Testis (tissue), 3 donors: ENCODE results near the gene CTPS1. TPM values are rescaled to one million over a fixed set of nuclear protein-coding genes. Genes with fewer than 3 reads are reported as not detected.

Experiments used
- DNase-seq: peaks from one replicate; pipeline ENCODE4 v3.0.0-alpha.2; 2019
- H3K27ac ChIP-seq, 2 donors: fragments of 200-600 bp; sonication (generic); one replicate each; pipeline ENCODE4 v1.5.1; 2019
- H3K27me3 ChIP-seq: fragments of 200-600 bp; sonication (generic); one replicate; pipeline ENCODE4 v1.5.1; 2019
- H3K36me3 ChIP-seq: fragments of 200-600 bp; sonication (generic); one replicate; pipeline ENCODE4 v1.5.1; 2017; ENCODE audit warnings: low read depth; ENCODE audit errors: missing control alignments
- H3K4me1 ChIP-seq: fragments of 200-600 bp; sonication (generic); one replicate; pipeline ENCODE4 v1.5.1; 2019
- H3K4me3 ChIP-seq, 2 donors: fragments of 200-600 bp; sonication (generic); one replicate each; pipeline ENCODE4 v1.5.1; 2017 to 2019
- H3K9me3 ChIP-seq: fragments of 200-600 bp; sonication (generic); one replicate; pipeline ENCODE4 v1.5.1; 2017
- POLR2A ChIP-seq: fragments of 450-650 bp; IDR thresholded peaks from one replicate; pipeline ENCODE4 v1.6.1; 2017; ENCODE audit warnings: antibody characterized with exemption, mild to moderate bottlenecking, moderate library complexity
- WGBS, 2 donors: methylation state at CpG; one replicate each; pipeline ENCODE4 v1.1.5; 2018; 5-methylcytosine and 5-hydroxymethylcytosine counted together
- intact Hi-C: fragments of 100-400 bp; cut with DNase I; formaldehyde crosslinking; loops from one replicate; pipeline ENCODE4 v1.15.1; 2023; ENCODE audit warnings: low total_unique reads
- polyA plus RNA-seq: library from polyadenylated mRNA; stranded (reverse); fragments of 350-450 nt; fragmentation: Illumina TruSeq; extraction: RNeasy Lipid Tissue Mini Kit (QIAGEN cat#74804); gene quantifications from one replicate; pipeline ENCODE4 v1.2.3, GENCODE V29; 2014; ENCODE audit warnings: low read depth, low replicate concordance; ENCODE audit not compliant: insufficient read depth
- total RNA-seq, 2 donors: library from RNA; depleted of rRNA; stranded (reverse); fragments of >200 nt; gene quantifications; one replicate each; pipeline ENCODE4 v1.2.3, GENCODE V29; 2016
- TF ChIP-seq, protein P1 (sequence below), 3 experiments: fragments of 450-650 bp in 2 of 3; fragments of 200-600 bp in 1 of 3; sonication (generic) in 1 of 3; IDR thresholded peaks; one replicate each; pipeline ENCODE4 v1.5.1; 2016 to 2019; ENCODE audit warnings: antibody characterized with exemption in 3 of 3, mild to moderate bottlenecking in 2 of 3, moderate library complexity in 1 of 3

The CTPS1 gene
- total and polyA plus RNA-seq, 3 donors from 2014 or later = 41.2 to 66.1 (median 55.9) TPM

GRCh38 chr1:40986956-40987355, 7.5 kb downstream of the CTPS1 start:
- Histone ChIP-seq H3K27me3 (no peaks in the 10 kb centered on the region), H3K9me3 (no peaks in the 10 kb centered on the region), H3K4me1 (peaks cover 54% of the 10 kb centered on the region), H3K27ac (peak overlapping the region; percentile 71 to 86), H3K4me3 (no peak overlapping the region), H3K36me3 (no peaks in the 10 kb centered on the region)
- DNase-seq = no peak
- TF ChIP-seq, protein P1, sequence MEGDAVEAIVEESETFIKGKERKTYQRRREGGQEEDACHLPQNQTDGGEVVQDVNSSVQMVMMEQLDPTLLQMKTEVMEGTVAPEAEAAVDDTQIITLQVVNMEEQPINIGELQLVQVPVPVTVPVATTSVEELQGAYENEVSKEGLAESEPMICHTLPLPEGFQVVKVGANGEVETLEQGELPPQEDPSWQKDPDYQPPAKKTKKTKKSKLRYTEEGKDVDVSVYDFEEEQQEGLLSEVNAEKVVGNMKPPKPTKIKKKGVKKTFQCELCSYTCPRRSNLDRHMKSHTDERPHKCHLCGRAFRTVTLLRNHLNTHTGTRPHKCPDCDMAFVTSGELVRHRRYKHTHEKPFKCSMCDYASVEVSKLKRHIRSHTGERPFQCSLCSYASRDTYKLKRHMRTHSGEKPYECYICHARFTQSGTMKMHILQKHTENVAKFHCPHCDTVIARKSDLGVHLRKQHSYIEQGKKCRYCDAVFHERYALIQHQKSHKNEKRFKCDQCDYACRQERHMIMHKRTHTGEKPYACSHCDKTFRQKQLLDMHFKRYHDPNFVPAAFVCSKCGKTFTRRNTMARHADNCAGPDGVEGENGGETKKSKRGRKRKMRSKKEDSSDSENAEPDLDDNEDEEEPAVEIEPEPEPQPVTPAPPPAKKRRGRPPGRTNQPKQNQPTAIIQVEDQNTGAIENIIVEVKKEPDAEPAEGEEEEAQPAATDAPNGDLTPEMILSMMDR (IDR thresholded peaks at IDR 0.05) = no peak
- no peak for TF ChIP-seq POLR2A
- WGBS, 2 donors = 69 to 71% methylated on average over 2 to 3 of the region's 3 CpGs
- intact Hi-C loops = no loop called here

- H3K4me3 ChIP-seq = no peak overlapping the region
- intact Hi-C loops = no loop called here
- no peaks in the 10 kb centered on the region for H3K9me3 ChIP-seq
- WGBS, 2 donors = 23 to 41% methylated on average over 9 of the region's 9 CpGs
- H3K36me3 ChIP-seq = no peaks in the 10 kb centered on the region
- peak; percentile 62 for DNase-seq
- H3K27me3 ChIP-seq = no peaks in the 10 kb centered on the region
- H3K4me1 ChIP-seq = peaks cover 49% of the 10 kb centered on the region
- TF ChIP-seq POLR2A = no peak
- TF ChIP-seq, protein P1 (IDR thresholded peaks at IDR 0.05) = no peak
- H3K27ac ChIP-seq = peak overlapping the region; percentile 71 to 86
These were observed 8.2 kb downstream of the CTPS1 start for GRCh38 chr1:40987439-40988276.

- Histone ChIP-seq H3K4me3 (no peak overlapping the region), H3K27ac (peak overlapping the region; percentile 71 to 86), H3K36me3 (no peaks in the 10 kb centered on the region), H3K4me1 (peaks cover 42% of the 10 kb centered on the region), H3K9me3 (no peaks in the 10 kb centered on the region), H3K27me3 (no peaks in the 10 kb centered on the region)
- intact Hi-C loops = no loop called here
- TF ChIP-seq, protein P1 (IDR thresholded peaks at IDR 0.05) = no peak
- no peak for TF ChIP-seq POLR2A
- DNase-seq = no peak
- 43 to 51% methylated on average over 3 of the region's 3 CpGs for WGBS, 2 donors
These were observed 8.8 kb downstream of the CTPS1 start for GRCh38 chr1:40988280-40988679.

GRCh38 chr1:40989066-40989465, 9.6 kb downstream of the CTPS1 start:
- H3K9me3 ChIP-seq = no peaks in the 10 kb centered on the region
- intact Hi-C loops = no loop called here
- TF ChIP-seq, protein P1 (IDR thresholded peaks at IDR 0.05) = no peak
- TF ChIP-seq POLR2A = no peak
- peaks cover 42% of the 10 kb centered on the region for H3K4me1 ChIP-seq
- WGBS, 2 donors = 81 to 92% methylated on average over 5 of the region's 5 CpGs
- no peak overlapping the region for H3K4me3 ChIP-seq
- DNase-seq = no peak
- H3K27ac ChIP-seq = peak overlapping the region; percentile 14 to 86
- H3K36me3 ChIP-seq = no peaks in the 10 kb centered on the region
- no peaks in the 10 kb centered on the region for H3K27me3 ChIP-seq

DNA sequence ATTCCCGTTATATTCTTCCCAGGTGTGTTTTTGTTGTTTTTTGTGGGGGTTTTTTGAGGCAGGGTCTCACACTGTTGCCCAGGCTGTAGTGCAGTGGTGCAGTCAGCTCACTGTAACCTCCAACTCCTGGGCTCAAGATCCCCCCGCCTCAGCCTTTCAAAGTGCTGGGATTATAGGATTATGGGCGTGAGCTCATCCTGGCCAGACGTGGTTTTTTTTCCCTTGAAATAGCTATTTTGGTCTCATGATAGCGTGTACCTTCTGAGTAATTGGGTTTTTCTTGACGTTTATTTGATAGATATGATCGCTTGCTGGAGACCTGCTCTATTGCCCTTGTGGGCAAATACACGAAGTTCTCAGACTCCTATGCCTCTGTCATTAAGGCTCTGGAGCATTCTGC, 17.6 kb downstream of the CTPS1 start:
- no peaks in the 10 kb centered on the region for H3K36me3 ChIP-seq
- intact Hi-C loops = no loop called here
- WGBS, 2 donors = 92 to 95% methylated on average over 8 of the region's 8 CpGs
- no peak for DNase-seq
- no peaks in the 10 kb centered on the region for H3K4me1 ChIP-seq
- H3K4me3 ChIP-seq = no peak overlapping the region
- no peaks in the 10 kb centered on the region for H3K27me3 ChIP-seq
- TF ChIP-seq, protein P1 (IDR thresholded peaks at IDR 0.05) = no peak
- TF ChIP-seq POLR2A = no peak
- H3K27ac ChIP-seq = no peak overlapping the region
- H3K9me3 ChIP-seq = no peaks in the 10 kb centered on the region
